Calu3 (cell line): ENCODE measurements around the gene CCDC148. TPM values are rescaled to one million over a fixed set of nuclear protein-coding genes. Genes with fewer than 3 reads are reported as not detected.

Source experiments
- BruUV-seq: library from RNA; stranded (reverse); fragments of 400-500 nt; replicated peaks from 2 replicates; lab custom pipeline; 2021; lab: Mats Ljungman, UMichigan
- CTCF ChIA-PET: fragments of 300-600 bp; sonication (Branson Sonifier 250); formaldehyde crosslinking; loops from one replicate; lab custom pipeline; 2022; ENCODE audit warnings: antibody characterized with exemption; lab: Charles Lee
- DNase-seq: peaks from one replicate; pipeline ENCODE4 v3.0.0; 2022
- H3K27ac Mint-ChIP-seq: one replicate; pipeline ENCODE4 v1.8.0; 2022; ENCODE audit warnings: mixed read lengths; ENCODE audit not compliant: unreplicated experiment
- H3K27me3 Mint-ChIP-seq: one replicate; pipeline ENCODE4 v1.8.0; 2022; ENCODE audit warnings: mixed read lengths; ENCODE audit not compliant: unreplicated experiment
- H3K36me3 Mint-ChIP-seq: one replicate; pipeline ENCODE4 v1.8.0; 2022; ENCODE audit warnings: mild to moderate bottlenecking, moderate library complexity, mixed read lengths; ENCODE audit not compliant: insufficient read depth, unreplicated experiment
- H3K4me1 Mint-ChIP-seq: one replicate; pipeline ENCODE4 v1.8.0; 2022; ENCODE audit warnings: mild to moderate bottlenecking, low read depth, mixed read lengths; ENCODE audit not compliant: unreplicated experiment
- H3K4me3 Mint-ChIP-seq: one replicate; pipeline ENCODE4 v1.8.0; 2022; ENCODE audit warnings: mild to moderate bottlenecking, low read depth, moderate library complexity, mixed read lengths; ENCODE audit not compliant: unreplicated experiment
- H3K9me3 Mint-ChIP-seq: one replicate; pipeline ENCODE4 v1.8.0; 2022; ENCODE audit warnings: low read depth, mixed read lengths; ENCODE audit not compliant: unreplicated experiment
- CTCF ChIP-seq: fragments of 200-600 bp; IDR thresholded peaks from one replicate; pipeline ENCODE4 v1.8.0; 2022; ENCODE audit warnings: antibody characterized with exemption; ENCODE audit not compliant: unreplicated experiment
- intact Hi-C: fragments of 100-400 bp; cut with micrococcal nuclease; formaldehyde crosslinking; loops from one replicate; pipeline ENCODE4 v1.10.0; 2022; ENCODE audit not compliant: unreplicated experiment
- total RNA-seq: library from RNA; stranded (reverse); gene quantifications from 2 replicates; pipeline ENCODE4 v1.2.3, GENCODE V29; 2022

CCDC148 gene
- total RNA-seq, 1 experiment from 2014 or later = 5.1 TPM

- H3K27ac Mint-ChIP-seq = no peak overlapping the region
- DNase-seq = no peak
- intact Hi-C loops = no loop called here
- BruUV-seq = no TSS peak
- H3K9me3 Mint-ChIP-seq = no peaks in the 10 kb centered on the region
- CTCF ChIA-PET = no interaction called here
- H3K4me3 Mint-ChIP-seq = no peak overlapping the region
- no peak for TF ChIP-seq CTCF
- no peaks in the 10 kb centered on the region for H3K4me1 Mint-ChIP-seq
- H3K36me3 Mint-ChIP-seq = no peaks in the 10 kb centered on the region
- no peaks in the 10 kb centered on the region for H3K27me3 Mint-ChIP-seq
These were observed 70.9 kb downstream of the CCDC148 start for GRCh38 chr2:158385646-158386045.

- no peaks in the 10 kb centered on the region for H3K4me1 Mint-ChIP-seq
- no TSS peak for BruUV-seq
- H3K27me3 Mint-ChIP-seq = no peaks in the 10 kb centered on the region
- no peak overlapping the region for H3K4me3 Mint-ChIP-seq
- CTCF ChIA-PET = no interaction called here
- TF ChIP-seq CTCF = no peak
- no peak for DNase-seq
- H3K27ac Mint-ChIP-seq = no peak overlapping the region
- intact Hi-C loops = no loop called here
- H3K36me3 Mint-ChIP-seq = no peaks in the 10 kb centered on the region
- no peaks in the 10 kb centered on the region for H3K9me3 Mint-ChIP-seq
These were observed 74.6 kb downstream of the CCDC148 start for GRCh38 chr2:158381978-158382377.

GRCh38 chr2:158381205-158381604 is 75.3 kb downstream of the CCDC148 start:
- Mint-ChIP-seq H3K27me3 (no peaks in the 10 kb centered on the region), H3K4me3 (no peak overlapping the region), H3K27ac (no peak overlapping the region), H3K4me1 (no peaks in the 10 kb centered on the region), H3K9me3 (no peaks in the 10 kb centered on the region), H3K36me3 (no peaks in the 10 kb centered on the region)
- no peak for TF ChIP-seq CTCF
- CTCF ChIA-PET = no interaction called here
- intact Hi-C loops = no loop called here
- no peak for DNase-seq
- no TSS peak for BruUV-seq

GRCh38 chr2:158380746-158381145 is 75.8 kb downstream of the CCDC148 start:
- H3K27me3 Mint-ChIP-seq = no peaks in the 10 kb centered on the region
- no peak for TF ChIP-seq CTCF
- H3K36me3 Mint-ChIP-seq = no peaks in the 10 kb centered on the region
- no peak for DNase-seq
- intact Hi-C loops = no loop called here
- H3K4me1 Mint-ChIP-seq = no peaks in the 10 kb centered on the region
- H3K4me3 Mint-ChIP-seq = no peak overlapping the region
- BruUV-seq = no TSS peak
- H3K27ac Mint-ChIP-seq = no peak overlapping the region
- CTCF ChIA-PET = no interaction called here
- H3K9me3 Mint-ChIP-seq = no peaks in the 10 kb centered on the region
